HFF-Myc (cell line): Measurements from ENCODE around the gene ZNF281.

Experiments
- DNase-seq: peaks from one replicate; pipeline ENCODE4 v3.0.0-alpha.2; 2011; ENCODE audit warnings: low read depth; ENCODE audit errors: extremely low read depth
- H3K4me3 ChIP-seq: replicated peaks from 2 replicates; pipeline ENCODE4 v1.5.1; 2011; ENCODE audit warnings: low read depth, mild to moderate bottlenecking, control low read depth, low read length
- TF ChIP-seq, protein P1 (sequence below): IDR thresholded peaks from 2 replicates; pipeline ENCODE4 v1.5.1; 2012; ENCODE audit warnings: mild to moderate bottlenecking, low read depth, low read length, control low read depth; ENCODE audit errors: missing control alignments

ZNF281 gene

DNA sequence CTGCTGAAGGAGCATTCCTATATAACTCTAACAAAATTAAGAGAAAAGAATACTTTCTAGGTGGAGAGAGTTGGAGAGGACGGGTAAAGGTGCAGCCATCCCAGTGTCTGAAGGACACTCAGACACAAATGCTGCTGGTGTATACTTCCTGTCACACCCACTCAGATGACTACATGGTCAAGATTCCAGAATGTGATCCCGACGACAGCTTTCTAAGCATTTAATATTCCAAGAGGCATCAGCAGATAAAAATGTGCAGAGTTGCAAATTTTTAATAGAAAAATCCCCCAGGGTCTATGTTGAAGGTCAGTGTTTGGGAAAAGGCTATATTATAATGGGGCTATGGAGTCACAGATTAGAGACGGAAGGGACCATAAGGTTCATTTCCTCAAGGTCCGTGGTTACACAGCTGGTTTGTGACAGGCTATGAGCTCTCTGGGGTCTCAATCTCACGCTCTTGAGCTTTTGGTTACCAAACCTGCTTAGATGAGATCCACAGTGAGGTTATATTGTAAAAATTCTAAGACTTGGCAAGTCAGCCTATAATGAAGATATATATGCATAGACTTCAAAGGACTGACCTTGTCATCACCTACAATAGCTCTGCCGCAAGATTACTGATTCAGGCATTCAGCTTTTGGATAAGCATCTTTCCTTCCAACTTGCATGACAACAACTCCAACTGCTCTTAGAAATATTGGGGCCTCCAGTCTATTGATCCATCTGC lies 35.1 kb downstream of the ZNF281 start:
- H3K4me3 ChIP-seq, result no peak overlapping the region
- DNase-seq, result no peak
- TF ChIP-seq, protein P1, sequence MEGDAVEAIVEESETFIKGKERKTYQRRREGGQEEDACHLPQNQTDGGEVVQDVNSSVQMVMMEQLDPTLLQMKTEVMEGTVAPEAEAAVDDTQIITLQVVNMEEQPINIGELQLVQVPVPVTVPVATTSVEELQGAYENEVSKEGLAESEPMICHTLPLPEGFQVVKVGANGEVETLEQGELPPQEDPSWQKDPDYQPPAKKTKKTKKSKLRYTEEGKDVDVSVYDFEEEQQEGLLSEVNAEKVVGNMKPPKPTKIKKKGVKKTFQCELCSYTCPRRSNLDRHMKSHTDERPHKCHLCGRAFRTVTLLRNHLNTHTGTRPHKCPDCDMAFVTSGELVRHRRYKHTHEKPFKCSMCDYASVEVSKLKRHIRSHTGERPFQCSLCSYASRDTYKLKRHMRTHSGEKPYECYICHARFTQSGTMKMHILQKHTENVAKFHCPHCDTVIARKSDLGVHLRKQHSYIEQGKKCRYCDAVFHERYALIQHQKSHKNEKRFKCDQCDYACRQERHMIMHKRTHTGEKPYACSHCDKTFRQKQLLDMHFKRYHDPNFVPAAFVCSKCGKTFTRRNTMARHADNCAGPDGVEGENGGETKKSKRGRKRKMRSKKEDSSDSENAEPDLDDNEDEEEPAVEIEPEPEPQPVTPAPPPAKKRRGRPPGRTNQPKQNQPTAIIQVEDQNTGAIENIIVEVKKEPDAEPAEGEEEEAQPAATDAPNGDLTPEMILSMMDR, result no peak

DNA sequence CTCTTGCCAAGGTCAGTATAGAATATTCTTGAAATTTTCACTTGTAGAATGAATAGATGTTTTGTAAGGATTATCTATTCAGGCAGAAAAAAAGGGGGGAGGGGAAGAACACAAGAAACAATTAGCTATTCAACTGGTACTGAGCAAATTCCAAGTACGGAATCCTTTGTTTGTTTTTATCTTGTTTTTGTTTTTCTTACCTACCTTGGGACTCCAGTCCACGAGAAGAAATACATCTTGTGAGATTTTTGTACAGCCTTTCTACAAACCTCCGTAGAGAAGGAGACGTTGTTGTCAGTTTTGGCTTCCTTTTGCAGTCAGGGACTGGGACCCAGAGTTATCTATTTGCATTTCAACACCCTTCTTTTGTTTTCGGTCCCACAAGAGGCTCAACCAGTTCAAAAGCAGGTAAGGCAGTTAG lies 36.0 kb downstream of the ZNF281 start:
- H3K4me3 ChIP-seq, result no peak overlapping the region

DNA sequence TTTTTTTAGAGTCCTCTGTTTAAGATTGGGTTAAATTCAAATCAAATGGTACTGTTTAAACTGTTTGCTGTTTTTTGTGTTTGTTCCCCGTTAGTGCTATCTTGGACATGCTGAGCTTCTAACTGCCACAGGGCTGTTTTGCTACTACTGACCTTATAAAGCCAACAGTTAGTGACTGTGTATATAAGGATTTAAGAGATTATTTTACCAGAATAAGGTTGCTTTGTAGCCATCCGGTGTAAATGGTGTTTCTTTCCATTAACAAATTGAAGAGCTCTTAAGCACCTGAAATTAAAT lies 37.0 kb downstream of the ZNF281 start:
- no peak for DNase-seq
- no peak overlapping the region for H3K4me3 ChIP-seq
- TF ChIP-seq, protein P1, result no peak

More for the DNA sequence above, 36.0 kb downstream of the ZNF281 start:
- TF ChIP-seq, protein P1, result no peak
- DNase-seq, result no peak

DNA sequence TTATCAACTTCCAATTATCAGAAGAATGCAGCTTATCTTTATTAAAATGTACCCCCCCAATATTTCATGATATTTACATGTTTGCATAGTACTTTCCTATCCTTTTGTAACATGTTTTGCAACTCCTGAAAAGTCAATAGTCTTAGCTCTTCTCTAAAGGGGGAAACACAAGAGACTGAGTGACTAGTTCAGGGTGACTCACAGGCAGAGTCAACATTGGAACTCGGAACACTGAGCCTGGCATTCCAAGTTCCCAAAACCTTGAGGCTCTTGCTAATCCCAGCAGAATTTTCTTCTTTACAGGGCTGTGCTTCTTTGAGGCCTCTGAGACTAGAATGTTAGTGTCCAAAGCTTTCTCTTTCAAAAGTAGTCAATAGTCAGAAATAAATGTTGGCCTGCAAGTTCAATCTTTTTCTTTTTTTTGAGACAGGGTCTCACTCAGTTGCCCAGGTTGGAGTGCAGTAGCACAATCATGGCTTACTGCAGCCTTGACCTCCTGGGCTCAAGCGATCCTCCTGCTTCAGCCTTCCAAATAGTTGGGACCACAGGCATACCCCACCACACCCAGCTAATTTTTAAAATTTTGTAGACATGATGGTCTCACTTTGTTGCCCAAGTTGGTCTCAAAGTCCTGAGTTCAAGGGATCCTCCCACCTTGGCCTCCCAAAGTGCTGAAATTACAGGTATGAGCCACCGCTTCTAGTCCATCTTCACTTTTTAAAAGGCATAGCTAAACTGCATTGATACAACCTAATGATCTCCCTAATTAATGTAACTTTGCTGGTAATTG lies 37.5 kb downstream of the ZNF281 start:
- TF ChIP-seq, protein P1, result no peak
- DNase-seq, result no peak
- H3K4me3 ChIP-seq, result no peak overlapping the region

GRCh38 chr1:200369706-200370105 lies 40.1 kb downstream of the ZNF281 start:
- no peak for DNase-seq
- no peak overlapping the region for H3K4me3 ChIP-seq
- TF ChIP-seq, protein P1, result no peak

DNA sequence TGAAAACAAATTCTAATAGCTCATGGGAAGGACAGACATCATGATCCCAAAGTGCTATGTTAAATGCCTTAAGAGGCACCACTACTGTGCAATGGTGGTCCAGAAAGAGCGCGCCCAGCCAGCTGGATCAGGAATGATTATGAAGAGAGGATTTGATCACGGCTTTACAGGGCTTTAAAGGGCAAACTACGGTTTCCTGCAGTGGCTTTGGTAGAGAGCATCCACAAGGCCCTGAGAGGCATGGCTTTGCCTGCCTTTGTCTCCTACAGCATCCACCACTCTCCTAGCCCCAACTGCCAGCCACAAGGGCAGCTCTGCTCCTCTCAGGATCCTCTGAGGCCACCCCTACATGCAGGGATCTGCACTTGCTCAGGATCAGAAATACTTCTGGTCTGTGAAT lies 40.7 kb downstream of the ZNF281 start:
- no peak for DNase-seq
- TF ChIP-seq, protein P1, result no peak
- no peak overlapping the region for H3K4me3 ChIP-seq
